GM23248 (cell line): ENCODE results near the gene PODXL.

Experiments used
- EZH2 ChIP-seq: fragments of 200-600 bp; sonication (generic); IDR thresholded peaks from 2 replicates; pipeline ENCODE4 v1.6.1; 2018; ENCODE audit warnings: antibody characterized with exemption, mild to moderate bottlenecking; ENCODE audit not compliant: insufficient read depth, poor library complexity, severe bottlenecking
- EZH2phosphoT487 ChIP-seq: fragments of 200-600 bp; sonication (generic); IDR thresholded peaks from 2 replicates; pipeline ENCODE4 v1.6.1; 2018; ENCODE audit warnings: antibody characterized with exemption, moderate library complexity, mild to moderate bottlenecking, low read depth; ENCODE audit not compliant: insufficient read depth

DNA sequence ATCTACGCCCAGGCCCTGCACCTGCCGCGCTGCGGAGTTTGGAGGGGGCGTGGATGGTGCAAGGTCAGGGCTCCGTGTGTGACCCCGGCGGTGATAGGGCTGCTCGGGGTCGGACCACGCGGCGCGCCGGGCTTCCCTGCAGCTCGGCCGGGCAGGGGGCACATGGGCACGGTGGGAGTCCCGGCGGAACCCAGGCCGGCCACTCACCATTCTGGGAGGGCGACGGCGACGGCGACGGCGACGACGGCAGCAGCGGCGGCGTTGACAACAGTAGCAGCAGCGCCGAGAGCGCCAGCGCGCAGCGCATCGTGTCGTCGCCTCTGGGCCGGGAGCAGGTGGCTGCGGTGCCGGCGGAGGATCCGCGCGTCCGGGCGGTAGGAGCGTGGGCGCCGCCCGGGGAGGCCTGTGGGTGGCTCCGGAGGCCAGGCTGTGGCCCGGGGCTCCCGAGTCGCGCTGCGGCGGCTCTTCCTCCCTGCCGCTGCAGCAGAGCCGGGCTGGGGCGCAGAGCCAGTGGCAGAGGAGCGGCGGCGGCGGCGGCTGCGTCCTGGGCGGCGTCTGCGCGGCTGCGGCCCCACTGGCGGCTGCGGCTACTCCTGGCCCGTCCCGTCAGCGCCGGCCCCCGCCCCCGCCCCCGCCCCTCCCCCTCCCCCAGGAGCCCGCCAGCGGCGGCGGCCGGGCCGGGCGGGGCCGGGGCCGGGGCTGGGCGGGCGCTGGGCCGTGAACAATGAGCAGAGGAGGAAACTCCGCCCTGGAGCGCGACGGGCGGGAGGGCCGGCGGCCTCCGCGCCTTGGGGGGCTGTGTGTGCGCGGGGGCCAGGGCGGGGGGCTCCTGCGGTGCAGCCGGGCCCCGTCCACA, at the start of gene PODXL:
- TF ChIP-seq EZH2phosphoT487 (no peak), EZH2 (no peak)
